Thyroid gland (tissue), 4 donors: ENCODE measurements around the gene TIMP3.

Source experiments
- CTCF ChIP-seq, 6 experiments: fragments of 200-600 bp in 3 of 6; fragments of 450-650 bp in 3 of 6; sonication (generic) in 3 of 6; IDR thresholded peaks; one replicate each; pipeline ENCODE4 v1.5.1; 2016 to 2019; ENCODE audit warnings: antibody characterized with exemption in 6 of 6, mild to moderate bottlenecking in 2 of 6, inconsistent platforms in 1 of 6, moderate library complexity in 1 of 6
- POLR2A ChIP-seq, 2 donors: fragments of 450-650 bp; IDR thresholded peaks; one replicate each; pipeline ENCODE4 v1.6.1; 2017; ENCODE audit warnings: antibody characterized with exemption in 2 of 2, mild to moderate bottlenecking in 2 of 2, moderate library complexity in 1 of 2

GRCh38 chr22:32760815-32761214 lies 40.7 kb upstream of the TIMP3 start:
- TF ChIP-seq POLR2A (IDR thresholded peaks at IDR 0.05): no peak
- no peak for TF ChIP-seq CTCF (IDR thresholded peaks at IDR 0.05)
